Measurements from ENCODE around the gene HACD4. TPM values are rescaled to one million over a fixed set of nuclear protein-coding genes. Genes with fewer than 3 reads are reported as not detected.

HACD4 gene
- total RNA-seq, 1 donor from 2014 or later, result 3.0 TPM

- Mint-ChIP-seq H3K4me1 (no peaks in the 10 kb centered on the region), H3K27ac (no peak overlapping the region), H3K9me3 (peaks cover 12% of the 10 kb centered on the region), H3K4me3 (no peak overlapping the region), H3K36me3 (peaks cover 68% of the 10 kb centered on the region), H3K27me3 (ENCODE audit: low read depth) (no peaks in the 10 kb centered on the region)
- DNase-seq (ENCODE audit: low spot score in 2 of 2, unreplicated experiment in 2 of 2), result no peak
- no peak for TF ChIP-seq CTCF (IDR thresholded peaks at IDR 0.05; ENCODE audit: unreplicated experiment)
Measured at GRCh38 chr9:20997503-20998076, 33.9 kb downstream of the HACD4 start.

- H3K27ac Mint-ChIP-seq, result no peak overlapping the region
- no peak for DNase-seq (ENCODE audit: low spot score in 2 of 2, unreplicated experiment in 2 of 2)
- no peaks in the 10 kb centered on the region for H3K27me3 Mint-ChIP-seq (ENCODE audit: low read depth)
- H3K4me1 Mint-ChIP-seq, result no peaks in the 10 kb centered on the region
- H3K36me3 Mint-ChIP-seq, result peaks cover 73% of the 10 kb centered on the region
- H3K4me3 Mint-ChIP-seq, result no peak overlapping the region
- no peak for TF ChIP-seq CTCF (IDR thresholded peaks at IDR 0.05; ENCODE audit: unreplicated experiment)
- H3K9me3 Mint-ChIP-seq, result peaks cover 12% of the 10 kb centered on the region
Measured at GRCh38 chr9:20996809-20997208, 34.6 kb downstream of the HACD4 start.

GRCh38 chr9:20995616-20996015 lies 35.8 kb downstream of the HACD4 start:
- no peak for TF ChIP-seq CTCF (IDR thresholded peaks at IDR 0.05; ENCODE audit: unreplicated experiment)
- H3K36me3 Mint-ChIP-seq, result peaks cover 70% of the 10 kb centered on the region
- H3K9me3 Mint-ChIP-seq, result peaks cover 4% of the 10 kb centered on the region
- DNase-seq (ENCODE audit: low spot score in 2 of 2, unreplicated experiment in 2 of 2), result no peak
- H3K4me3 Mint-ChIP-seq, result no peak overlapping the region
- H3K27me3 Mint-ChIP-seq (ENCODE audit: low read depth), result no peaks in the 10 kb centered on the region
- H3K4me1 Mint-ChIP-seq, result no peaks in the 10 kb centered on the region
- H3K27ac Mint-ChIP-seq, result no peak overlapping the region

GRCh38 chr9:20994486-20994885 lies 37.0 kb downstream of the HACD4 start:
- Mint-ChIP-seq H3K4me3 (no peak overlapping the region), H3K27ac (no peak overlapping the region), H3K4me1 (no peaks in the 10 kb centered on the region), H3K27me3 (ENCODE audit: low read depth) (no peaks in the 10 kb centered on the region), H3K9me3 (no peaks in the 10 kb centered on the region), H3K36me3 (peaks cover 70% of the 10 kb centered on the region)
- no peak for DNase-seq (ENCODE audit: low spot score in 2 of 2, unreplicated experiment in 2 of 2)
- no peak for TF ChIP-seq CTCF (IDR thresholded peaks at IDR 0.05; ENCODE audit: unreplicated experiment)

- H3K4me3 Mint-ChIP-seq, result no peak overlapping the region
- no peaks in the 10 kb centered on the region for H3K27me3 Mint-ChIP-seq (ENCODE audit: low read depth)
- no peaks in the 10 kb centered on the region for H3K4me1 Mint-ChIP-seq
- TF ChIP-seq CTCF (IDR thresholded peaks at IDR 0.05; ENCODE audit: unreplicated experiment), result no peak
- no peak overlapping the region for H3K27ac Mint-ChIP-seq
- no peaks in the 10 kb centered on the region for H3K9me3 Mint-ChIP-seq
- no peak for DNase-seq (ENCODE audit: low spot score in 2 of 2, unreplicated experiment in 2 of 2)
- H3K36me3 Mint-ChIP-seq, result peaks cover 65% of the 10 kb centered on the region
Measured at GRCh38 chr9:20990867-20991266, 40.6 kb downstream of the HACD4 start.

- Mint-ChIP-seq H3K9me3 (no peaks in the 10 kb centered on the region), H3K4me3 (no peak overlapping the region), H3K36me3 (peaks cover 56% of the 10 kb centered on the region), H3K27me3 (ENCODE audit: low read depth) (no peaks in the 10 kb centered on the region), H3K27ac (no peak overlapping the region), H3K4me1 (no peaks in the 10 kb centered on the region)
- no peak for TF ChIP-seq CTCF (IDR thresholded peaks at IDR 0.05; ENCODE audit: unreplicated experiment)
- no peak for DNase-seq (ENCODE audit: low spot score in 2 of 2, unreplicated experiment in 2 of 2)
Measured at GRCh38 chr9:20989923-20990341, 41.5 kb downstream of the HACD4 start.
